ENCODE results near the gene SLC39A11. TPM values are rescaled to one million over a fixed set of nuclear protein-coding genes. Genes with fewer than 3 reads are reported as not detected.
A peak's percentile ranks its signal among the peaks of the same experiment; 100 is the strongest.
"Not testable (repeated sequence)": the region's sequence is repeated elsewhere in the genome, so short reads cannot be mapped to it uniquely, and the experiment has no call there.

The SLC39A11 gene
- total RNA-seq, 1 donor from 2014 or later = 34.8 TPM

DNA sequence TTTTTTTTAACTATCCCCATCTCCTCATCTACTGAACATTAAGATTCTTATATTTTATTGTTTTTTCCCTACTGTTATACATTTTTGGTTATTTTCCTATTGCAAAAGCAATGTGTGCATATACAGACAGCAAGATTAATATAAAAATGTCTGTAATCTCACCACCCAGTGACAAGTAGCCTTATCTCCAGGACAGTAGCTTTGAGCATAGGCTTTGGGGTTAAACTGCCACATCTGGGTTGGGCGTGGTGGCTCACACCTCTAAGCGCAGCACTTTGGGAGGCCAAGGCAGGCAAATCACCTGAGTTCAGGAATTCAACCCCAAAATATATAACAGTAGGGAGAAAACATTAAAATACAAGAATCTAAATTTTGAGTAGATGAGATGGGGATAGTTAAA lies 44.9 kb upstream of the SLC39A11 start:
- Mint-ChIP-seq H3K4me3 (no peak overlapping the region), H3K4me1 (peaks cover 13% of the 10 kb centered on the region), H3K27ac (no peak overlapping the region), H3K36me3 (ENCODE audit: low read depth) (no peaks in the 10 kb centered on the region), H3K9me3 (no peaks in the 10 kb centered on the region), H3K27me3 (peaks cover 5% of the 10 kb centered on the region)
- ChIA-PET CTCF (interaction anchor here (1.0 kb wide), 1 partner anchor 55 kb away, joined by 3 read pairs; no protein-coding TSS in a partner anchor), POLR2A (no interaction called here)
- intact Hi-C loops (cut with micrococcal nuclease) = no loop called here
- DNase-seq (no peak), ATAC-seq (ENCODE audit: low read depth) (no peak)
- TF ChIP-seq, protein P1, sequence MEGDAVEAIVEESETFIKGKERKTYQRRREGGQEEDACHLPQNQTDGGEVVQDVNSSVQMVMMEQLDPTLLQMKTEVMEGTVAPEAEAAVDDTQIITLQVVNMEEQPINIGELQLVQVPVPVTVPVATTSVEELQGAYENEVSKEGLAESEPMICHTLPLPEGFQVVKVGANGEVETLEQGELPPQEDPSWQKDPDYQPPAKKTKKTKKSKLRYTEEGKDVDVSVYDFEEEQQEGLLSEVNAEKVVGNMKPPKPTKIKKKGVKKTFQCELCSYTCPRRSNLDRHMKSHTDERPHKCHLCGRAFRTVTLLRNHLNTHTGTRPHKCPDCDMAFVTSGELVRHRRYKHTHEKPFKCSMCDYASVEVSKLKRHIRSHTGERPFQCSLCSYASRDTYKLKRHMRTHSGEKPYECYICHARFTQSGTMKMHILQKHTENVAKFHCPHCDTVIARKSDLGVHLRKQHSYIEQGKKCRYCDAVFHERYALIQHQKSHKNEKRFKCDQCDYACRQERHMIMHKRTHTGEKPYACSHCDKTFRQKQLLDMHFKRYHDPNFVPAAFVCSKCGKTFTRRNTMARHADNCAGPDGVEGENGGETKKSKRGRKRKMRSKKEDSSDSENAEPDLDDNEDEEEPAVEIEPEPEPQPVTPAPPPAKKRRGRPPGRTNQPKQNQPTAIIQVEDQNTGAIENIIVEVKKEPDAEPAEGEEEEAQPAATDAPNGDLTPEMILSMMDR (IDR thresholded peaks at IDR 0.05) = no peak

DNA sequence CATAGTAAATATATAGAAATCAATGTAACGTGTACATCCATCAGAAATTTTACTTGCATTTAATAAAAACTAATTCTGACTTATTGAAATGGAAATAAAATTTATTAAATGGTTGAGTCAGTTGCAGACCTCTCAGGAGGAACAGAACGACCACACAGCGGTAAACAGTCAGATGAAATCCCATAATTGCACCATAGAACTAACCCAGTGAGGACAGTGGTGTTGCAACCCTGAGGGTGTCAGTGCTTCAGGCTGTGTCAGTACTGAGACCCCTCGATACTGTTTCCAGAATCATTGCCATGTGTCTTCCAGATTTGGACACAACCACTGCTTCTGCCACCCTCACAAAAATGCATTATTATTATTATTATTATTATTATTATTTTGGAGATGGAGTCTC lies 43.3 kb upstream of the SLC39A11 start:
- CTCF ChIA-PET = no interaction called here
- POLR2A ChIA-PET = no interaction called here
- Mint-ChIP-seq H3K36me3 (ENCODE audit: low read depth) (no peaks in the 10 kb centered on the region), H3K9me3 (no peaks in the 10 kb centered on the region), H3K27me3 (peaks cover 4% of the 10 kb centered on the region), H3K4me3 (no peak overlapping the region), H3K27ac (no peak overlapping the region), H3K4me1 (peaks cover 19% of the 10 kb centered on the region)
- intact Hi-C loops (cut with micrococcal nuclease) = no loop called here
- DNase-seq = no peak
- TF ChIP-seq, protein P1 (IDR thresholded peaks at IDR 0.05) = no peak
- ATAC-seq (ENCODE audit: low read depth) = no peak

DNA sequence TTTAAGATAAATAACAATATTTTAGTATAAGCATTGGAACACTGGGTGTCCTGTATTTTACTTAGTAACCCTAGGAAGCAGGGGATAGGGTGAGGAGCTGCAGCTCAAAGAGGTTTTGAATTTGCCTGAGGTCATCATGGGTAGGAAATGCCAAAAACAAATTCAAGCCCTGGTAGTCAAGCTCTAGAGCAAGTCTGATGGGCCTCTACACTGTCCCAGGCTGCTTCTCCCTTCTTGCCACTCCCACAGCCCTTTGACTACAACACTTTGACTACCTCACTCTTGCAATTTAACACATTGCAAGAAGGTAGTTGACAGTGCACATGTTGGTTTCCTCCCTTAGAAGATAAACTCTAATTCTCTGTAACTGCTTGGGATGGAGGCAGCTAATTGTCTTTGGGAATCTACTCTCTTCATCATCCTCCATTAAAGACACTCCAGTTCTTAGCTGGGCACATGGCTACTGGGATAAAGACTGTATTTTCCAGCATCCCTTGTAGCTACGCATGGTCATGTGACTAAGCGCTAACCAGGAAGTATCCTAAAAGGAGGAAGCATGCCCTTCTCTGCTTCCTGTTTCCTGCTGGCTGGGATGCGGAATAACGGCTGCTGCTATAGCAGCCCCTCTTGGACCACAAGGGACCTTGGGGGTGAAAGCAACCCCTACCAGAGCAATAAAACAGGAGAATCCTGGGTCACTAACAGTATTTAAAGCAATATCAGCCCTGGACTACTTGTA lies 41.6 kb upstream of the SLC39A11 start:
- Mint-ChIP-seq H3K27me3 (peaks cover 3% of the 10 kb centered on the region), H3K9me3 (no peaks in the 10 kb centered on the region), H3K4me1 (peaks cover 19% of the 10 kb centered on the region), H3K27ac (no peak overlapping the region), H3K4me3 (no peak overlapping the region), H3K36me3 (ENCODE audit: low read depth) (no peaks in the 10 kb centered on the region)
- TF ChIP-seq, protein P1 (IDR thresholded peaks at IDR 0.05) = no peak
- ATAC-seq (ENCODE audit: low read depth) = no peak
- CTCF ChIA-PET = interaction anchor here (0.7 to 1.8 kb wide), 3 partner anchors 9 to 148 kb away, joined by 3 to 8 read pairs (median 3); no protein-coding TSS in a partner anchor
- intact Hi-C loops (cut with micrococcal nuclease) = loop anchor here (2.0 kb wide), 1 partner anchor 59 kb away; the partner anchor contains the start of gene COG1
- no peak for DNase-seq
- POLR2A ChIA-PET = no interaction called here

DNA sequence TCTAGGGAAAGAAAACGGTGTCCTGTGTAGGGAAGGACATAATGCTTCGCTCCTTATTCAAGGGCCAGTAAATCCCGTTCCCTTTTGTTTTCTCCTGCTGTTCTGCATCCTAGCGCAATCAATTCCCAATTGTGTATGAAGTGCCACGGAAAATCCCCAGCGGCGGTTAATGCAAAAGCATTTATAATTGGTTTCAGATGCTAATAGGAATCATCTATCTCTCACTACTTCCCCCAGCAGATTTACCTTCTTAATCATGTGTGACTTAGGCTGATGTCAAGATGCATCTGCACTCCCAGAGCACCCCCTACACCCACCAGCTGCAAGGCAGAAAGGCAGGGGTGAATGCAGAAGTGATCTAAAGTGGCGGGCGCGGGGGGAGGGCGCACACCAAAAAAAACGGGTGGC lies 39.6 kb upstream of the SLC39A11 start:
- Mint-ChIP-seq H3K4me1 (peaks cover 19% of the 10 kb centered on the region), H3K27me3 (peaks cover 3% of the 10 kb centered on the region), H3K4me3 (peak overlapping the region; percentile 44), H3K36me3 (ENCODE audit: low read depth) (no peaks in the 10 kb centered on the region), H3K9me3 (no peaks in the 10 kb centered on the region), H3K27ac (peak overlapping the region; percentile 14)
- CTCF ChIA-PET = interaction anchor here (0.6 to 1.8 kb wide), 3 partner anchors 24 to 146 kb away, joined by 4 to 8 read pairs (median 4); no protein-coding TSS in a partner anchor
- intact Hi-C loops (cut with micrococcal nuclease) = loop anchor here (1.0 to 2.0 kb wide), 4 partner anchors 20 to 101 kb away; partner anchors contain the start of genes COG1 and SLC39A11
- POLR2A ChIA-PET = interaction anchor here (0.7 to 1.2 kb wide), 3 partner anchors 19 to 146 kb away, joined by 3 to 16 read pairs (median 4); partner anchors contain the start of gene SLC39A11
- DNase-seq (peak; percentile 18), ATAC-seq (ENCODE audit: low read depth) (peak; percentile 98)
- TF ChIP-seq, protein P1 (IDR thresholded peaks at IDR 0.05) = no peak

DNA sequence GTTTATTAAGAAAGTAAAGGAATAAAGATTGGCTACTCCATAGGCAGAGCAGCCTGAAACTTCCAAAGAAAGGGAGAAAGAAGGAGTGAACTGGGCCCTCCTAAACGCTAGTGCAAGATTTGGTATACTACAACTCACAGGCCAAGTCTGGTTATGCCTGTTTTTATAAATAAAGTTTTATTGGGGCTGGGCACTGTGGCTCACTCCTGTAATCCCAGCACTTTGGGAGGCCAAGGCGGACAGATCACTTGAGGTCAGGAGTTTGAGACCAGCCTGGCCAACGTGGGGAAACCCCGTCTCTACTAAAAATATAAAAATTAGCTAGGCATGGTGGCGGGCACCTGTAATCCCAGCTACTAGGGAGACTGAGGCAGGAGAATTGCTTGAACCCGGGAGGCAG lies 39.0 kb upstream of the SLC39A11 start:
- intact Hi-C loops (cut with micrococcal nuclease); H3K36me3 Mint-ChIP-seq (ENCODE audit: low read depth); CTCF ChIA-PET; DNase-seq; ATAC-seq (ENCODE audit: low read depth); H3K27ac Mint-ChIP-seq; H3K27me3 Mint-ChIP-seq; H3K9me3 Mint-ChIP-seq; H3K4me3 Mint-ChIP-seq: not testable (repeated sequence)
- peaks cover 19% of the 10 kb centered on the region for H3K4me1 Mint-ChIP-seq
- POLR2A ChIA-PET = interaction anchor here (0.6 kb wide), 1 partner anchor 393 kb away, joined by 5 read pairs; no protein-coding TSS in a partner anchor
